Muscle layer of duodenum (tissue), 2 donors: Measurements from ENCODE around the gene ARL3.

Source experiments
- H3K27ac ChIP-seq: one replicate; pipeline ENCODE4 v1.7.0; 2013; ENCODE audit warnings: mild to moderate bottlenecking, low read length
- H3K27me3 ChIP-seq: one replicate; pipeline ENCODE4 v1.7.0; 2013; ENCODE audit warnings: low read depth, mild to moderate bottlenecking, control low read depth, low read length
- H3K36me3 ChIP-seq, 2 donors: one replicate each; pipeline ENCODE4 v1.7.0; 2013; ENCODE audit warnings: low read length in 2 of 2, control low read depth in 1 of 2, mild to moderate bottlenecking in 1 of 2; ENCODE audit not compliant: insufficient read depth in 2 of 2, control insufficient read depth in 1 of 2
- H3K4me1 ChIP-seq, 2 donors: one replicate each; pipeline ENCODE4 v1.7.0; 2013; ENCODE audit warnings: low read length in 2 of 2, mild to moderate bottlenecking in 2 of 2, control low read depth in 1 of 2, moderate library complexity in 1 of 2; ENCODE audit not compliant: insufficient read depth in 2 of 2, control insufficient read depth in 1 of 2
- H3K4me3 ChIP-seq, 2 donors: one replicate each; pipeline ENCODE4 v1.7.0; 2013; ENCODE audit warnings: low read length in 2 of 2, low read depth in 1 of 2, mild to moderate bottlenecking in 1 of 2
- H3K9me3 ChIP-seq, 2 donors: one replicate each; pipeline ENCODE4 v1.7.0; 2013; ENCODE audit warnings: low read length in 2 of 2, control low read depth in 1 of 2, mild to moderate bottlenecking in 1 of 2; ENCODE audit not compliant: control insufficient read depth in 1 of 2
- donor health status: healthy.

The ARL3 gene

DNA sequence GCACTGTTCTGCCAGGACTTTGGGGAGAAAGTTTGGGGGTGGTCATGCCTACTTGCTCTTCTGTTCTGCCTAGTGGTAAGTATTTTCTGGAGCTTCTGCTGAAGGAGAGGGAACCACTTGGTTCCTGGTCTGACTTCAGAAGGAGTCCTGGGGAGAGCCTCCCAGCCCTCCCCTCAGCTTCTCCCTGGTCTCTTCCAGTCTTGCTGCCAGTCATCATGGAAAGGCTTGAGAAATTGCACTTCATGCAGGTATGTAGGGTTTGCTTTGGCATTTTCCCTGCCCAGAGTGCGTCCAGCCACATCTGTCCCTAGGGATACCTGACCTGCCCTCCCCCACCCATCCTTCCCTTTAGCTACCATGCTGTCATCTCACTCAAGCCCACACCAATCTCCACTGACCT is 18.5 kb upstream of the ARL3 start:
- no peak overlapping the region for H3K27ac ChIP-seq

DNA sequence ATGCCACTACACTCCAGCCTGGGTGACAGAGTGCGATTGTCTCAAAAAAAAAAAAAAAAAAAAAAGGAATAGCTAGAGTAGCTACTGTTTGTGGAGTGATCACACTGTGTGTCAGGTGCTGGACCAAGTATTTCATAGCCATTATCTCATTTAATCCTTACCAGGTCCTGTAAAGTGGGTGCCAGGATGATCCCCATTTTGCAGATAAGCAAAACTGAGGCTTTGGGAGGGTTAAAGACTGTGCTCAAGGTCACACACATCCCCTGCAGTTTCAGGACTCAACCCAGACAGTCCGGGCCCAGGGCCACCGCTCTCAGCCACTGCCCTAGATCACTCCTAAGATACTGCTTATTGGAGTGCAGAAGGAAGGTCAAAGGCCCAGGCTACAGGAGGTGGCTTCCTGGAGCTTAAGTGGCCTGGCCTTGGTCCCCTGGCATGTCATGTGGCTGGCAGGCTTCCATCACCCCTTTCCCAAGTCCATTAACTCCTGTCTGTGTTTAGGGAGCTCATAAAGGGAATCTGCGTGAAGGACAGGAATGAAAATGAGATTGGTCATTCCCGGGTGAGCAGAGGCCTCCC is 17.1 kb upstream of the ARL3 start:
- Histone ChIP-seq H3K27ac (no peak overlapping the region), H3K4me1 (peaks cover 0 to 10% of the 10 kb centered on the region in 2 donors), H3K9me3 (no peaks in the 10 kb centered on the region), H3K27me3 (no peaks in the 10 kb centered on the region), H3K36me3 (peaks cover 4 to 9% of the 10 kb centered on the region in 2 donors), H3K4me3 (no peak overlapping the region)

More for the DNA sequence above, 18.5 kb upstream of the ARL3 start:
- H3K9me3 ChIP-seq: no peaks in the 10 kb centered on the region
- peaks cover 4 to 9% of the 10 kb centered on the region in 2 donors for H3K36me3 ChIP-seq
- H3K27me3 ChIP-seq: no peaks in the 10 kb centered on the region
- H3K4me3 ChIP-seq: no peak overlapping the region
- peaks cover 0 to 10% of the 10 kb centered on the region in 2 donors for H3K4me1 ChIP-seq

DNA sequence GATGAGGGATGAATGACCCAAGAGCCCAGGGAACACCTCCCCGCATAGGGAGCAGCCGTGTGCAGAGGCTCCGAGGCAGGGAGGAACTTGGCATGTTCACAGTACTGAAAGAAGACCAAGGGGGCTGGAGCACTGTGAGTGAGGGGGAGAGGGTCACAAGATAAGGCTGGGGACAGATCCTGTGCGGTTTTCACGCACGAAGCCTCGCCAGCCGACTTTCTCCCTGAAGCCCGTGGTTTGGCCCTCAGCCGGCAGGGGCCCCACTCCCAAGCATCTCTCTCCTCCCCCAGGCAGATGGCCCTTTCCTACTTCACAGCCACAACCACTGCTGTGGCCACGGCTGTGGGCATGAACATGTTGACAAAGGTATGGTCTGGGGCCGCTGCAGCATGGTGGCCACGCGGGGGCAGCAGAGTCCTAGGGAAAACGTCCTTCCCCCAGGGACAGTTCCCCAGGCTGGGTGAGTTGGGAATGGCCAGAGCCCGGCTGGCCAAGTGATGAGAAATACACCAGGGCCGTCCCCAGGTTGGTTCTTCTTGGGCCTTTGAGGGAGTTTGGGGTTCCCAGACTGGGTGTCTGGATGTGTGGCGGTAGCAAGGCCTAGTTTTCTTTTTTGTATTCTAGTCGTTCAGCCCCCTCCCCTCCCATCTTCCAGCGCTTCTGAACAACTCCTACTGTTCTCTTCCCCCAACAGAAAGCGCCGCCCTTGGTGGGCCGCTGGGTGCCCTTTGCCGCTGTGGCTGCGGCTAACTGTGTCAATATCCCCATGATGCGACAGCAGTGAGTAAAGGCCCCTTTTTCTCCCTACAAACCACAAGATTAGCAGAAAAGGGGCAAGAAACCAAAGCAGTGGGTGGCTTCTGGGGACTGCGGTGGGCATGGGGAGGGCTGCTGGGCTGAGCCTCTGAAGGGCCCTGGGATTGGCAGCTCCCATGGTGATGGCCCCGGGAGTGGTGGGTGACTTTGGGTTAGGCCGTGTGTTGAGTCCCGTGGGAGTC is 15.1 kb upstream of the ARL3 start:
- peaks cover 4 to 8% of the 10 kb centered on the region in 2 donors for H3K36me3 ChIP-seq
- H3K27me3 ChIP-seq: no peaks in the 10 kb centered on the region
- no peak overlapping the region for H3K27ac ChIP-seq
- peaks cover 0 to 10% of the 10 kb centered on the region in 2 donors for H3K4me1 ChIP-seq
- H3K4me3 ChIP-seq: no peak overlapping the region
- H3K9me3 ChIP-seq: no peaks in the 10 kb centered on the region

DNA sequence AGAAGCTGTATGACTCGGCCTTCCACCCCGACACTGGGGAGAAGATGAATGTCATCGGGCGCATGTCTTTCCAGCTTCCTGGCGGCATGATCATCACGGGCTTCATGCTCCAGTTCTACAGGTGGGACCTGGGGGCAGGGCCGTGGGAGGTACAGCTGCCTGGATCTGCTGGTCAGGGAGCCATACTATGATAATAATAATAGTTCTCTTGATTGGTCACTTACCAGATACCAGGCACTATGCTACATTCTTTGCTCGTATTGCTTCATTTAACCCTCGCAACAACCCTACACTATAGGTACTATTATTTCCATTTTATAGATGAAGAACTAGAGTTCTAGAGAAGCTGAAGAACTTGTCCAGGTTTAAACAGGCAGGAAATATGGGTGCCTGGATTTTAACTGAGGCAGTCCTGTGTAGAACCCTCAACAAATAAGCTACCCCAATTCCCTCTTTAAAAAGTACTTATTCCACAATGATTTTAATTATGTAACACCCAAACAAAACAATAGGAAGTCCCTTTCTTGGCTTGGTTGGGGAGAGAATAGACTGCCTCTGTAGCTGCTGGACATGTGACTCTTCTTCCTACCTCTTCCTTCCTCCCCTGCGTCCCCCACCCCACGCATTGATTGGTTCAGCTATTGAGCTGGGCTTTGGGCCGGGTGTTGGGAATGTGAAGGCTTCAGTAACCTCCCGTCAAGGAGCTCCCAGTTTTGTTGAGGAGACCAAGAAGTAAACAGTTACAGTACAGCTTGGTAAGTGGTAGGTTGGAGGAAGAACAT is 13.0 kb upstream of the ARL3 start:
- no peaks in the 10 kb centered on the region for H3K27me3 ChIP-seq
- H3K4me3 ChIP-seq: no peak overlapping the region
- H3K27ac ChIP-seq: no peak overlapping the region
- H3K36me3 ChIP-seq: peaks cover 3 to 4% of the 10 kb centered on the region in 2 donors
- peaks cover 0 to 10% of the 10 kb centered on the region in 2 donors for H3K4me1 ChIP-seq
- no peaks in the 10 kb centered on the region for H3K9me3 ChIP-seq

GRCh38 chr10:102726274-102726673 is 12.1 kb upstream of the ARL3 start:
- Histone ChIP-seq H3K27me3 (no peaks in the 10 kb centered on the region), H3K4me1 (peaks cover 0 to 10% of the 10 kb centered on the region in 2 donors), H3K36me3 (peaks cover 0 to 4% of the 10 kb centered on the region in 2 donors)

DNA sequence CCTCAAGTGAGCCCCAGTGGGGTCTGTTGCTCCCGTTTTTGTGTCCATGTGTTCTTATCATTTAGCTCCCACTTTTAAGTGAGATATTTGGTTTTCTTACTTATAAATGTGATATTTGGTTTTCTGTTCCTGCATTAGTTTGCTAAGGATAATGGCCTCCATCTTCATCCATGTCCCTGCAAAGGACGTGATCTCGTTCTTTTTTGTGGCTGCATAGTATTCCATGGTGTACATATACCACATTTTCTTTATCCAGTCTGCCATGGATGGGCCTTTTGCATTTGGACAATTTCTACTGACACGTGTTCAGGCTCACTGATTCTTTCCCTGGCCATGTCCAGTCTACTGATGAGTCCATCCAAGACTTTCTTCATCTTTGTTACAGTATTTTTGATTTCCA is 9.8 kb upstream of the ARL3 start:
- no peak overlapping the region for H3K27ac ChIP-seq
- no peaks in the 10 kb centered on the region for H3K9me3 ChIP-seq
- no peak overlapping the region for H3K4me3 ChIP-seq
- no peaks in the 10 kb centered on the region for H3K27me3 ChIP-seq
- peaks cover 0 to 3% of the 10 kb centered on the region in 2 donors for H3K4me1 ChIP-seq
- H3K36me3 ChIP-seq: peaks cover 0 to 4% of the 10 kb centered on the region in 2 donors

More at GRCh38 chr10:102726274-102726673, 12.1 kb upstream of the ARL3 start:
- H3K9me3 ChIP-seq: no peaks in the 10 kb centered on the region
- no peak overlapping the region for H3K27ac ChIP-seq
- H3K4me3 ChIP-seq: no peak overlapping the region

DNA sequence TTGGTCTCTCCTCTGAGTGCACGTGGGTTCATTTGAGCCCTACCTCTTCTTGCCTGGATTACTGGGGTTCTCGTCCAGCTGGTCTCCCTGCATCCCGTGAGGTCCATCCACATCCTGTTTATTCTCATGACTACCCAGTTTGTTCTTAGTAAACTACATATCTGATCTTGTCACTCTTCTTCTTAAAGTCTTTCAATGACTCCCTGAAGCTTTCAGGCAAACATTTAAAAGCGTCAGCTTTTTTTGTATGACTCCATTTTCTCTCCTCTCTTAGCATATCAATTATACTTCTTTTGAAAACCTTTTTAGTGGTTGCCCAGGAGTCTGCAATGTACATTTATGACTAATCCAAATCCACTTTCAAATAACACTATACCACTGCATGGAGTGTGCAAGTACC is 7.8 kb upstream of the ARL3 start:
- no peaks in the 10 kb centered on the region for H3K27me3 ChIP-seq

GRCh38 chr10:102720775-102721301 is 6.6 kb upstream of the ARL3 start:
- H3K27ac ChIP-seq: no peak overlapping the region
- no peaks in the 10 kb centered on the region for H3K36me3 ChIP-seq
- H3K4me1 ChIP-seq: peaks cover 0 to 9% of the 10 kb centered on the region in 2 donors
- H3K4me3 ChIP-seq: no peak overlapping the region
- H3K27me3 ChIP-seq: no peaks in the 10 kb centered on the region
- no peaks in the 10 kb centered on the region for H3K9me3 ChIP-seq

More for the DNA sequence above, 7.8 kb upstream of the ARL3 start:
- Histone ChIP-seq H3K36me3 (no peaks in the 10 kb centered on the region), H3K4me1 (peaks cover 0 to 9% of the 10 kb centered on the region in 2 donors), H3K9me3 (no peaks in the 10 kb centered on the region), H3K4me3 (no peak overlapping the region), H3K27ac (no peak overlapping the region)

- Histone ChIP-seq H3K27ac (no peak overlapping the region), H3K4me3 (no peak overlapping the region), H3K4me1 (peaks cover 0 to 9% of the 10 kb centered on the region in 2 donors), H3K27me3 (no peaks in the 10 kb centered on the region), H3K36me3 (no peaks in the 10 kb centered on the region), H3K9me3 (no peaks in the 10 kb centered on the region)
Measured at GRCh38 chr10:102720337-102720736, 6.1 kb upstream of the ARL3 start.

DNA sequence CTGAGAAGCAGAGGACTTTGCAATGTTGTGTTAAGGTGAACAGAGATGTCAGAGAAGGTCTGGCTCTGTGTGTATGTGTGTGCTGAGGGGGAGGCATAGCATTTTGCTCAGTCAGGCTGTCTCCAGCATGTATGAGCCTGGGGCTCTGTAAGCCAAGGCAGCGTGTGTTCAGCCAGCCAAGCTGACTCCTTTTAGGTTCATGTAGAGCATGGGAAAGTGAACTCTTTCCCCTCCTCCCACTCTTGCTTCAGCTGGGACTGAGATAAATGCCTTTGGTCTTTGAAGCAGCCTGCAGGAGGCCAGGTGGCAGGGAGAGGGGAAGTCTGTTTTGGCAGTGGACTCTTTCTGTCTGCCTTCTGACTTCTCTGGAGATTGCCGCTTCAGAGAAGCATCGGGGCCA is 4.0 kb upstream of the ARL3 start:
- Histone ChIP-seq H3K4me1 (peaks cover 0 to 21% of the 10 kb centered on the region in 2 donors), H3K9me3 (no peaks in the 10 kb centered on the region), H3K4me3 (no peak overlapping the region), H3K27me3 (no peaks in the 10 kb centered on the region), H3K27ac (no peak overlapping the region), H3K36me3 (no peaks in the 10 kb centered on the region)
